ENCODE data around the gene USP6NL.

USP6NL gene

DNA sequence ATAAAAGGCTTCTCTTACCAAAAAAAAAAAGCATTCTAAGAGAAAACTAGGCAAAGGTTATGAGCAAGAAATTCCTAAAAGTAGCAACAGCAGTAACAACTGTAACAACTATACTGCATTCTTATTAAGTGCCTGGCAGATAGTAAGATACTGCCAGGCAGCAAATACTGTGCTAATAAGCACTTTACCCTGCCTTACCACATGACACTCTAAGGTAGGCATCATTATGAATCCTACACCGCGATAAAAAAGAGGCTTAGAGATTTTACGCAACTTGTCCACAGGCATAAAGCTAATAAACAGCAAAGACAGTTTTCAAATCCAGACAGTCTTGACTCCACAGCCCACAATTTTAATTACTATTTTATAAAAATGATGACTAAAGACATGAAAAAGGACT, 83.2 kb downstream of the USP6NL start:
- H3K4me3 ChIP-seq (IDR thresholded peaks at IDR 0.05; ENCODE audit: insufficient read depth, low read depth, low read length), result no peak overlapping the region
- no peak overlapping the region for H3K4me2 ChIP-seq
- H2AFZ ChIP-seq (ENCODE audit: low read depth), result no peak overlapping the region
- no peaks in the 10 kb centered on the region for H4K20me1 ChIP-seq (ENCODE audit: insufficient read depth)
- H3K79me2 ChIP-seq (ENCODE audit: insufficient read depth, low read depth), result no peaks in the 10 kb centered on the region
- no peaks in the 10 kb centered on the region for H3K27me3 ChIP-seq (ENCODE audit: insufficient read depth, low read depth)
- no peak for TF ChIP-seq CTCF (conservative IDR thresholded peaks at IDR 0.05; ENCODE audit: low read depth, low read length)
- no peak overlapping the region for H3K27ac ChIP-seq
- H3K9ac ChIP-seq, result no peak overlapping the region
- H3K4me1 ChIP-seq (ENCODE audit: low read depth, poor library complexity, severe bottlenecking), result peaks cover 11% of the 10 kb centered on the region
- H3K36me3 ChIP-seq (ENCODE audit: insufficient read depth), result no peaks in the 10 kb centered on the region

GRCh38 chr10:11527691-11528255, 83.7 kb downstream of the USP6NL start:
- no peak overlapping the region for H3K27ac ChIP-seq
- no peak for TF ChIP-seq CTCF (conservative IDR thresholded peaks at IDR 0.05; ENCODE audit: low read depth, low read length)
- H3K4me1 ChIP-seq (ENCODE audit: low read depth, poor library complexity, severe bottlenecking), result peaks cover 11% of the 10 kb centered on the region
- no peaks in the 10 kb centered on the region for H4K20me1 ChIP-seq (ENCODE audit: insufficient read depth)
- H3K36me3 ChIP-seq (ENCODE audit: insufficient read depth), result no peaks in the 10 kb centered on the region
- H3K27me3 ChIP-seq (ENCODE audit: insufficient read depth, low read depth), result no peaks in the 10 kb centered on the region
- H2AFZ ChIP-seq (ENCODE audit: low read depth), result no peak overlapping the region
- no peak overlapping the region for H3K9ac ChIP-seq
- peak overlapping the region; percentile 24 for H3K4me2 ChIP-seq
- H3K4me3 ChIP-seq (IDR thresholded peaks at IDR 0.05; ENCODE audit: insufficient read depth, low read depth, low read length), result no peak overlapping the region
- H3K79me2 ChIP-seq (ENCODE audit: insufficient read depth, low read depth), result no peaks in the 10 kb centered on the region

DNA sequence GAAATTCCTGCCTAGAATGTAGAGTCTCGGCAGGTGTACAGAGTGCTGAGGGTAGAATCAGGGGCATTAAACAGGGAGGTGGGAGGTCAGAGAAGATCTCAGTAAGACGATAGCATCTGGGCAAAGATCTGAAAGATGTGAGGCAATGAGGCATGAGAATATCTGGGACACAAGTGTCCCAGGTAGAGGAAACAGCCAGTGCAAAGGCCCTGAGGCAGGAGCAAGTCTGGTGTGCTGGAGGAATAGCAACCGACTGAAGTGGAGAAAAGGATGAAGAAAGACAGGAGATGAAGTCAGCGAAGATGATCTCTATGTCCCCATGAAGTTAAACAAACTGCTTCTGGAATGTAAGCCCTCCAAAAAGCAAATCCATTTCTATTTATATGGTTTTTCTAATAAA, 84.4 kb downstream of the USP6NL start:
- H3K79me2 ChIP-seq (ENCODE audit: insufficient read depth, low read depth), result no peaks in the 10 kb centered on the region
- H3K9ac ChIP-seq, result no peak overlapping the region
- no peaks in the 10 kb centered on the region for H3K36me3 ChIP-seq (ENCODE audit: insufficient read depth)
- peaks cover 11% of the 10 kb centered on the region for H3K4me1 ChIP-seq (ENCODE audit: low read depth, poor library complexity, severe bottlenecking)
- no peaks in the 10 kb centered on the region for H4K20me1 ChIP-seq (ENCODE audit: insufficient read depth)
- no peak for TF ChIP-seq CTCF (conservative IDR thresholded peaks at IDR 0.05; ENCODE audit: low read depth, low read length)
- H3K4me3 ChIP-seq (IDR thresholded peaks at IDR 0.05; ENCODE audit: insufficient read depth, low read depth, low read length), result no peak overlapping the region
- no peak overlapping the region for H3K27ac ChIP-seq
- no peaks in the 10 kb centered on the region for H3K27me3 ChIP-seq (ENCODE audit: insufficient read depth, low read depth)
- H3K4me2 ChIP-seq, result no peak overlapping the region
- H2AFZ ChIP-seq (ENCODE audit: low read depth), result no peak overlapping the region

- no peak for TF ChIP-seq CTCF (conservative IDR thresholded peaks at IDR 0.05; ENCODE audit: low read depth, low read length)
- H3K27ac ChIP-seq, result no peak overlapping the region
- no peaks in the 10 kb centered on the region for H3K79me2 ChIP-seq (ENCODE audit: insufficient read depth, low read depth)
These were observed 85.9 kb downstream of the USP6NL start for GRCh38 chr10:11525503-11525902.

More at GRCh38 chr10:11525503-11525902, 85.9 kb downstream of the USP6NL start:
- H3K36me3 ChIP-seq (ENCODE audit: insufficient read depth), result no peaks in the 10 kb centered on the region
- H2AFZ ChIP-seq (ENCODE audit: low read depth), result no peak overlapping the region
- H4K20me1 ChIP-seq (ENCODE audit: insufficient read depth), result no peaks in the 10 kb centered on the region
- H3K9ac ChIP-seq, result no peak overlapping the region
- H3K4me2 ChIP-seq, result no peak overlapping the region
- H3K4me1 ChIP-seq (ENCODE audit: low read depth, poor library complexity, severe bottlenecking), result peaks cover 11% of the 10 kb centered on the region
- no peak overlapping the region for H3K4me3 ChIP-seq (IDR thresholded peaks at IDR 0.05; ENCODE audit: insufficient read depth, low read depth, low read length)
- H3K27me3 ChIP-seq (ENCODE audit: insufficient read depth, low read depth), result no peaks in the 10 kb centered on the region

All from KMS-11 (cell line).